H1 (cell line): ENCODE results near the gene AKR7A2. TPM values are rescaled to one million over a fixed set of nuclear protein-coding genes. Genes with fewer than 3 reads are reported as not detected.

Experiments
- CTCF ChIA-PET: fragments of 300-600 bp; sonication (Branson Sonifier 250); formaldehyde crosslinking; loops from one replicate; lab custom pipeline; 2021; ENCODE audit not compliant: partially characterized antibody; lab: Charles Lee
- POLR2A ChIA-PET: fragments of 300-600 bp; sonication (Branson Sonifier 250); formaldehyde crosslinking; loops from one replicate; lab custom pipeline; 2021; ENCODE audit warnings: inconsistent platforms; ENCODE audit not compliant: partially characterized antibody; lab: Charles Lee
- DNase-seq, 2 experiments: peaks; one replicate each; pipeline versions ENCODE4 v3.0.0 to v3.0.0-alpha.2; 2010 to 2022; ENCODE audit warnings: low spot score in 2 of 2, low read depth in 1 of 2, mixed read lengths in 1 of 2
- FAIRE-seq: peaks from 2 replicates; lab custom pipeline; 2011; peaks lifted over from hg19 to GRCh38; lab: Jason Lieb, UNC
- H2AFZ ChIP-seq: 2 replicates; pipeline ENCODE4 v1.8.1; 2012; ENCODE audit warnings: low read length, inconsistent platforms
- H2AK5ac ChIP-seq: 2 replicates; pipeline ENCODE4 v1.6.1; 2013; ENCODE audit warnings: low read depth, low read length
- H2BK120ac ChIP-seq: replicated peaks from 2 replicates; pipeline ENCODE3; 2013; ENCODE audit warnings: low read depth, low read length, inconsistent platforms
- H2BK12ac ChIP-seq: 2 replicates; pipeline ENCODE4 v1.6.1; 2013; ENCODE audit warnings: low read depth, low read length
- H2BK15ac ChIP-seq: 2 replicates; pipeline ENCODE4 v1.6.1; 2013; ENCODE audit warnings: low read length
- H2BK20ac ChIP-seq: 2 replicates; pipeline ENCODE4 v1.6.1; 2013; ENCODE audit warnings: low read length
- H2BK5ac ChIP-seq: 2 replicates; pipeline ENCODE4 v1.6.1; 2013; ENCODE audit warnings: low read depth, low read length
- H3K14ac ChIP-seq: 2 replicates; pipeline ENCODE4 v1.6.1; 2013; ENCODE audit warnings: inconsistent platforms; ENCODE audit not compliant: insufficient read length
- H3K18ac ChIP-seq: 2 replicates; pipeline ENCODE4 v1.6.1; 2013; ENCODE audit warnings: low read length; ENCODE audit errors: extremely low read depth
- H3K23ac ChIP-seq: 2 replicates; pipeline ENCODE4 v1.6.1; 2013; ENCODE audit warnings: inconsistent platforms; ENCODE audit not compliant: insufficient read length
- H3K23me2 ChIP-seq: 2 replicates; pipeline ENCODE4 v1.6.1; 2013; ENCODE audit warnings: low read depth, low read length
- H3K27ac ChIP-seq: 2 replicates; pipeline ENCODE4 v1.6.1; 2011; ENCODE audit warnings: low read depth, low read length, inconsistent platforms
- H3K27me3 ChIP-seq, 4 experiments: replicated peaks in 1 of 4; 1 replicate in 1 of 4; 2 replicates in 3 of 4; pipeline versions ENCODE4 v1.6.1 to v1.8.1; 2011 to 2013; ENCODE audit warnings: low read length in 3 of 4, mild to moderate bottlenecking in 3 of 4, inconsistent platforms in 2 of 4, mixed read lengths in 2 of 4, moderate library complexity in 1 of 4; ENCODE audit not compliant: control insufficient read depth in 3 of 4, insufficient read depth in 3 of 4; ENCODE audit errors: extremely low read depth in 1 of 4
- H3K36me3 ChIP-seq, 4 experiments: 2 replicates each; pipeline versions ENCODE4 v1.6.1 to v1.8.1; 2011 to 2013; ENCODE audit warnings: mild to moderate bottlenecking in 4 of 4, low read length in 3 of 4, moderate library complexity in 2 of 4, control low read depth in 1 of 4, inconsistent platforms in 1 of 4; ENCODE audit not compliant: insufficient read depth in 4 of 4, control insufficient read depth in 2 of 4
- H3K4ac ChIP-seq: replicated peaks from 2 replicates; pipeline ENCODE3; 2013; ENCODE audit warnings: low read length, low read depth, mixed read lengths, inconsistent platforms; ENCODE audit not compliant: insufficient read length
- H3K4me1 ChIP-seq, 4 experiments: replicated peaks in 1 of 4; 1 replicate in 1 of 4; 2 replicates in 3 of 4; pipeline versions ENCODE4 v1.6.1 to v1.8.1; 2011 to 2013; ENCODE audit warnings: low read length in 3 of 4, inconsistent platforms in 2 of 4, mixed read lengths in 1 of 4; ENCODE audit not compliant: insufficient read depth in 4 of 4, control insufficient read depth in 3 of 4
- H3K4me2 ChIP-seq, 2 experiments: 2 replicates each; pipeline versions ENCODE4 v1.6.1 to v1.8.1; 2011 to 2013; ENCODE audit warnings: low read depth in 2 of 2, low read length in 2 of 2, control low read depth in 1 of 2, inconsistent platforms in 1 of 2, mild to moderate bottlenecking in 1 of 2; ENCODE audit not compliant: insufficient read depth in 1 of 2
- H3K4me3 ChIP-seq, 4 experiments: fragments of 200-600, 300-600 bp in 1 of 4; sonication (generic), shearing (Covaris generic), sonication (Bioruptor Twin) in 1 of 4; 2 replicates each; pipeline versions ENCODE4 v1.5.1 to v1.8.1; 2011 to 2016; ENCODE audit warnings: low read length in 4 of 4, low read depth in 3 of 4, control low read depth in 2 of 4, inconsistent platforms in 2 of 4, mild to moderate bottlenecking in 2 of 4, mixed read lengths in 1 of 4, moderate library complexity in 1 of 4; ENCODE audit not compliant: insufficient read depth in 2 of 4; ENCODE audit errors: extremely low read depth in 1 of 4
- H3K56ac ChIP-seq: replicated peaks from 2 replicates; pipeline ENCODE3; 2013; ENCODE audit warnings: low read depth, mild to moderate bottlenecking, mixed read lengths, low read length, inconsistent platforms; ENCODE audit not compliant: insufficient read length
- H3K79me1 ChIP-seq: 2 replicates; pipeline ENCODE4 v1.6.1; 2013; ENCODE audit warnings: low read depth, low read length, control low read depth
- H3K79me2 ChIP-seq, 2 experiments: 2 replicates each; pipeline versions ENCODE4 v1.6.1 to v1.8.1; 2012 to 2013; ENCODE audit warnings: low read length in 2 of 2, mild to moderate bottlenecking in 2 of 2, inconsistent platforms in 1 of 2; ENCODE audit not compliant: insufficient read depth in 2 of 2, control insufficient read depth in 1 of 2
- H3K9ac ChIP-seq, 4 experiments: replicated peaks in 1 of 4; 1 replicate in 1 of 4; 2 replicates in 3 of 4; pipeline versions ENCODE4 v1.6.1 to v1.8.1; 2011 to 2013; ENCODE audit warnings: low read depth in 3 of 4, low read length in 3 of 4, control low read depth in 2 of 4, mild to moderate bottlenecking in 2 of 4, moderate library complexity in 2 of 4, inconsistent platforms in 1 of 4; ENCODE audit errors: extremely low read depth in 1 of 4
- H3K9me3 ChIP-seq, 2 experiments: 2 replicates each; pipeline versions ENCODE4 v1.6.1 to v1.8.1; 2012 to 2013; ENCODE audit warnings: mild to moderate bottlenecking in 2 of 2, moderate library complexity in 2 of 2, control low read depth in 1 of 2, inconsistent platforms in 1 of 2, low read depth in 1 of 2, low read length in 1 of 2, mixed read lengths in 1 of 2; ENCODE audit not compliant: insufficient read depth in 2 of 2
- H4K20me1 ChIP-seq, 2 experiments: replicated peaks in 1 of 2; 2 replicates each; pipeline versions ENCODE3 to v1.8.1; 2011 to 2013; ENCODE audit warnings: inconsistent platforms in 2 of 2, low read length in 2 of 2, mild to moderate bottlenecking in 1 of 2; ENCODE audit not compliant: insufficient read depth in 2 of 2, control insufficient read depth in 1 of 2
- H4K5ac ChIP-seq: 2 replicates; pipeline ENCODE4 v1.6.1; 2013; ENCODE audit warnings: low read length, low read depth, mixed read lengths, inconsistent platforms; ENCODE audit not compliant: insufficient read length
- H4K8ac ChIP-seq: 2 replicates; pipeline ENCODE4 v1.8.0; 2013; ENCODE audit warnings: mild to moderate bottlenecking, moderate library complexity, low read length, inconsistent platforms; ENCODE audit not compliant: insufficient read depth; ENCODE audit errors: extremely low read depth
- H4K91ac ChIP-seq: replicated peaks from 2 replicates; pipeline ENCODE3; 2013; ENCODE audit warnings: low read length, mixed read lengths, inconsistent platforms; ENCODE audit not compliant: insufficient read length
- CEBPB ChIP-seq: IDR thresholded peaks from 2 replicates; pipeline ENCODE4 v1.6.1; 2012; ENCODE audit warnings: low read depth, low read length
- EP300 ChIP-seq, 2 experiments: IDR thresholded peaks; 1 replicate in 1 of 2; 2 replicates in 1 of 2; pipeline ENCODE4 v1.6.1; 2011 to 2012; ENCODE audit warnings: low read depth in 2 of 2, low read length in 2 of 2, mild to moderate bottlenecking in 2 of 2, borderline replicate concordance in 1 of 2, inconsistent platforms in 1 of 2, moderate library complexity in 1 of 2
- GABPA ChIP-seq: IDR thresholded peaks from 2 replicates; pipeline ENCODE4 v1.6.1; 2011; ENCODE audit warnings: mild to moderate bottlenecking, low read length, moderate library complexity, borderline replicate concordance; ENCODE audit not compliant: insufficient read depth
- NRF1 ChIP-seq: IDR thresholded peaks from 2 replicates; pipeline ENCODE4 v1.6.1; 2011; ENCODE audit warnings: mild to moderate bottlenecking, low read depth, low read length, improper control_type of control experiment
- SRF ChIP-seq: IDR thresholded peaks from 2 replicates; pipeline ENCODE4 v1.6.1; 2011; ENCODE audit warnings: mild to moderate bottlenecking, low read depth, low read length, moderate library complexity
- TEAD4 ChIP-seq: IDR thresholded peaks from 2 replicates; pipeline ENCODE4 v1.6.1; 2012; ENCODE audit warnings: low read depth, low read length, inconsistent platforms, mixed read lengths
- WGBS, 2 experiments: shearing (Covaris generic) in 1 of 2; methylation state at CpG; one replicate each; pipeline versions ENCODE4 v1.1.6 to v1.1.7; 2013 to 2015; ENCODE audit warnings: low lambda C conversion rate in 2 of 2, mixed read lengths in 2 of 2, inconsistent platforms in 1 of 2, low coverage in 1 of 2, missing lambda C conversion rate in 1 of 2; ENCODE audit not compliant: insufficient replicate concordance in 2 of 2, insufficient coverage in 1 of 2, insufficient read length in 1 of 2; ENCODE audit errors: extremely low coverage in 1 of 2, missing lambda C conversion rate in 1 of 2; 5-methylcytosine and 5-hydroxymethylcytosine counted together
- polyA plus RNA-seq, 7 experiments: library from polyadenylated mRNA; depleted of rRNA in 3 of 7; stranded (reverse) in 5 of 7; unstranded in 2 of 7; fragments of >200 nt in 5 of 7; fragments of 200-250 nt in 2 of 7; gene quantifications; 1 replicate in 5 of 7; 2 replicates in 1 of 7; 4 replicates in 1 of 7; pipeline versions ENCODE4 v1.2.1 to v1.2.3, GENCODE V29; 2011 to 2013; ENCODE audit warnings: missing spikeins in 2 of 7, mixed read lengths in 2 of 7
- total RNA-seq: library from RNA; stranded (reverse); fragmentation: NEBNext Ultra II Directional; extraction: Animal tissue kit (Norgen Biotek cat#: 25700); gene quantifications from 2 replicates; pipeline ENCODE4 v1.2.1, GENCODE V29; 2021
- TF ChIP-seq, protein P1 (sequence below): IDR thresholded peaks from 2 replicates; pipeline ENCODE4 v1.6.1; 2011; ENCODE audit warnings: low read length, improper control_type of control experiment
- TF ChIP-seq, protein P2 (sequence below): IDR thresholded peaks from 2 replicates; pipeline ENCODE4 v1.6.1; 2012; ENCODE audit warnings: low read length, inconsistent platforms
- TF ChIP-seq, protein P3 (sequence below): IDR thresholded peaks from 2 replicates; pipeline ENCODE4 v1.6.1; 2012; ENCODE audit warnings: inconsistent platforms

AKR7A2 gene
- total and polyA plus RNA-seq, 2 of the 8 experiments (the other 6 are each of a cell fraction or from before 2014, with no cell fraction given): 32.0 to 48.3 TPM

DNA sequence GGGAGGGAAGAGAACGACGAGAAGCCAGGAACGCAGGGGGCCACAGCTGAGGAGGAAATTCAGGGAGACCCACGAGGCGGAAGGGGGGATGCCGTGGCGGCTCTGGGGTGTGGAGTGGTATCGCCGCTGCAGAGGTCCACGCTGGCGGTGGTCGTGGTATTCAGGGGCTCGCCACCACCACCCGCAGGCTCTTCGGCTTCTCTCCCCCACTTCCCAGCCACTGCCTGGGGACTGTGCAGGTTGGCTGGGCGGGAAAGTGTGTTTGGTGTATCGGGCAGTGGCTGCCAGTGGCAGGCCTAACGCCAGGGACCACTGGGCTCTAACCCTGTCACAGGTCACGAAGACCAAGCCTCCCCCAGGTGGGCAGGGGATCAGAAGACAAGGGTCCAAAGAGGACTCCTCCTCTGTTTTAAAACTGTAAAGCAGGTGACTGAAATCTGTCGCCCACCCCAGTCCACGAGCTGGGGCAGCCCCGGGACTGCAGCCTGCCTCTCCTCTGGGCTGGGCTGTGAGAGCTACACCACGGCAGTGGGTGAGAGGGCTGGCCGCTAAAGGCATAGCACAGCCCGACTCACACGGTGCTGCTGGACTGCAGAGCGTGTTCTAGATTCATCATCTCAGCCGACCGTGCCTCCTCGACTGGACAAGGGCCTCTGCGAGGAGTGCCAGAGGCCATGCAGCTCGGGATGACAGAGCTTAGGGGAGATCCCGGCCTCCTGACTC is 31.1 kb upstream of the AKR7A2 start:
- Histone ChIP-seq H3K23me2 (peaks cover 2% of the 10 kb centered on the region; the same call in 1 of the 2 replicates), H3K79me1 (no peaks in the 10 kb centered on the region; the same call in 1 of the 2 replicates), H3K4ac (no peak overlapping the region), H2BK20ac (no peak overlapping the region), H3K4me1 (peaks cover 0 to 13% (median 10%) of the 10 kb centered on the region in 4 experiments; a peak in 5 of 7 replicates), H4K8ac (no peak overlapping the region), H4K91ac (no peak overlapping the region), H3K27ac (no peak overlapping the region), H2AFZ (no peak overlapping the region), H3K4me3 (no peak overlapping the region), H3K18ac (no peak overlapping the region), H2AK5ac (no peak overlapping the region), H4K5ac (no peak overlapping the region), H3K23ac (no peak overlapping the region), H2BK120ac (no peak overlapping the region), H4K20me1 (peaks cover 6% of the 10 kb centered on the region in 2 experiments), H3K79me2 (no peaks in the 10 kb centered on the region), H3K14ac (no peak overlapping the region), H3K9me3 (no peaks in the 10 kb centered on the region), H2BK12ac (no peak overlapping the region), H3K4me2 (no peak overlapping the region), H3K9ac (no peak overlapping the region), H3K56ac (no peak overlapping the region), H2BK5ac (no peak overlapping the region), H2BK15ac (no peak overlapping the region), H3K27me3 (no peaks in the 10 kb centered on the region), H3K36me3 (peaks cover 3 to 18% (median 5%) of the 10 kb centered on the region in 4 experiments; a peak in 4 of 8 replicates)
- no peak for FAIRE-seq
- 93% methylated on average over 33 of the region's 33 CpGs; no CpG with 5 or more reads in 1 of the 2 experiments for WGBS, 2 experiments
- POLR2A ChIA-PET: interaction anchor here (1.0 kb wide), 1 partner anchor 12 kb away, joined by 3 read pairs; no protein-coding TSS in a partner anchor
- CTCF ChIA-PET: interaction anchor here (0.6 to 8.0 kb wide), 21 partner anchors 10 to 319 kb away, joined by 3 to 72 read pairs (median 4); partner anchors contain the start of gene NBL1
- no peak for DNase-seq
- TF ChIP-seq GABPA (no peak), EP300 (IDR thresholded peaks at IDR 0.05; ENCODE audit: borderline replicate concordance in 1 of 2, low read depth in 2 of 2, low read length in 2 of 2) (no peak), NRF1 (no peak), TEAD4 (no peak), SRF (no peak), CEBPB (no peak)
- TF ChIP-seq, protein P1, sequence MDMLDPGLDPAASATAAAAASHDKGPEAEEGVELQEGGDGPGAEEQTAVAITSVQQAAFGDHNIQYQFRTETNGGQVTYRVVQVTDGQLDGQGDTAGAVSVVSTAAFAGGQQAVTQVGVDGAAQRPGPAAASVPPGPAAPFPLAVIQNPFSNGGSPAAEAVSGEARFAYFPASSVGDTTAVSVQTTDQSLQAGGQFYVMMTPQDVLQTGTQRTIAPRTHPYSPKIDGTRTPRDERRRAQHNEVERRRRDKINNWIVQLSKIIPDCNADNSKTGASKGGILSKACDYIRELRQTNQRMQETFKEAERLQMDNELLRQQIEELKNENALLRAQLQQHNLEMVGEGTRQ: no peak
- TF ChIP-seq, protein P2, sequence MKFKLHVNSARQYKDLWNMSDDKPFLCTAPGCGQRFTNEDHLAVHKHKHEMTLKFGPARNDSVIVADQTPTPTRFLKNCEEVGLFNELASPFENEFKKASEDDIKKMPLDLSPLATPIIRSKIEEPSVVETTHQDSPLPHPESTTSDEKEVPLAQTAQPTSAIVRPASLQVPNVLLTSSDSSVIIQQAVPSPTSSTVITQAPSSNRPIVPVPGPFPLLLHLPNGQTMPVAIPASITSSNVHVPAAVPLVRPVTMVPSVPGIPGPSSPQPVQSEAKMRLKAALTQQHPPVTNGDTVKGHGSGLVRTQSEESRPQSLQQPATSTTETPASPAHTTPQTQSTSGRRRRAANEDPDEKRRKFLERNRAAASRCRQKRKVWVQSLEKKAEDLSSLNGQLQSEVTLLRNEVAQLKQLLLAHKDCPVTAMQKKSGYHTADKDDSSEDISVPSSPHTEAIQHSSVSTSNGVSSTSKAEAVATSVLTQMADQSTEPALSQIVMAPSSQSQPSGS: no peak
- TF ChIP-seq, protein P3, sequence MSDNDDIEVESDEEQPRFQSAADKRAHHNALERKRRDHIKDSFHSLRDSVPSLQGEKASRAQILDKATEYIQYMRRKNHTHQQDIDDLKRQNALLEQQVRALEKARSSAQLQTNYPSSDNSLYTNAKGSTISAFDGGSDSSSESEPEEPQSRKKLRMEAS: no peak
